GM11168 (cell line): Measurements from ENCODE around the gene PDIA5.

ENCODE experiments used
- in situ Hi-C: fragments of 300-500 bp; cut with MboI; formaldehyde crosslinking; loops from one replicate; pipeline ENCODE4 v1.12.0; 2022; ENCODE audit warnings: low sequenced_read_pairs; ENCODE audit not compliant: unreplicated experiment

Gene PDIA5

DNA sequence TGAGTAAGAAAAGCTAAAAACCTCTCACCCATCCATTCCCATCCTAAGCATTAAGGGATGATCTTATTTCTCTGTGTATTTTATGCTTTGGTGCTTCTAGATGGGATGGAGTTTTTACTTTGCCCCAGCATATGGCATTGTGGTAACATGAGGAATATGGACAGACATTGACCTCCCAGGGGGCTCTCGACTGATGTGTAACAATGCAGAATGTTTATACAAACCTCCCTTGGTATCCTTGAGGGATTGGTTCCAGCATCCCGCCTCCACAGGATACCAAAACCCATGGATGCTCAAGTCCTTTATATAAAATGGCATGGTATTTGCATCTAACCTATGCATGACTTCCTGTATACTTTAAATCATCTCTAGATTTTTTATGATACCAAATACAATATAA is 21.6 kb downstream of the PDIA5 start:
- in situ Hi-C loops: no loop called here

GRCh38 chr3:123089611-123090331 is 22.9 kb downstream of the PDIA5 start:
- in situ Hi-C loops: no loop called here

GRCh38 chr3:123090728-123091531 is 24.1 kb downstream of the PDIA5 start:
- in situ Hi-C loops: no loop called here

DNA sequence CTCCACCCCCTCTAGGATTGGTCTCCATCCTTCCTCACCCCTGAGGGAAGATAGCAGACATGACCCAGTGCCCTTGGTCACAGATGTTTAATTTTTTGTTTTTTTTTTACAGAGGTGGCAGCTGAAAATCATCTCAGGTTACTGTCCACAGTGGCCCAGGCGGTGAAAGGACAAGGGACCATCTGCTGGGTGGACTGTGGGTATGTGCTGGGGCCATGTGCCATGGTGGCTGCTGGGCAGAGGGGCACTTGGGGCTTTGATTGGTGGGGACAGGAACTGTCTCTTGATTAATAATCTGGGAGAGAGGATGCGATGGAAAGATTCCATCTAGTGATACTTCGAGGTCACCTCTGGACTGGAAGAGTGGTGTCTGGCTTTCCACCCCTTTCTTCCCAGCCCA is 25.4 kb downstream of the PDIA5 start:
- in situ Hi-C loops: no loop called here

DNA sequence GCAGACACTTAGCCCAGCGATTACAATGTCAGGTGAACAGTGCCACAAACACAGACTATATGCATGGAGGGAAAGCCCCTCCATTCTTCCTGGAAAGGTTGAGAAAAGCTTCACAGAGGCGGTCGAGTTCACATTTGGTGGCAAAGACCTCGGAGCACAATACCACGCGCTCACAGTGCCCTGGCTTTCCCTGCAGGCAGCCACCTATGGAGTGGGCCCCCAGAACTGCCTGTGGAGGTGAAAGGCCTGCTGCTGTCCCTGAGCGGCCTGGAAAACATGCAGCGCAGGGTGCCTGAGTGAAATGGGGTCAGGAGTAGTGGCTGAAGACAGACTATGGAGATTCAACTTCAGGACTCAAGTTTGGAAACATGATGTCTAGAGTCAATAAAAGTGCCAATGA is 26.9 kb downstream of the PDIA5 start:
- in situ Hi-C loops: no loop called here

DNA sequence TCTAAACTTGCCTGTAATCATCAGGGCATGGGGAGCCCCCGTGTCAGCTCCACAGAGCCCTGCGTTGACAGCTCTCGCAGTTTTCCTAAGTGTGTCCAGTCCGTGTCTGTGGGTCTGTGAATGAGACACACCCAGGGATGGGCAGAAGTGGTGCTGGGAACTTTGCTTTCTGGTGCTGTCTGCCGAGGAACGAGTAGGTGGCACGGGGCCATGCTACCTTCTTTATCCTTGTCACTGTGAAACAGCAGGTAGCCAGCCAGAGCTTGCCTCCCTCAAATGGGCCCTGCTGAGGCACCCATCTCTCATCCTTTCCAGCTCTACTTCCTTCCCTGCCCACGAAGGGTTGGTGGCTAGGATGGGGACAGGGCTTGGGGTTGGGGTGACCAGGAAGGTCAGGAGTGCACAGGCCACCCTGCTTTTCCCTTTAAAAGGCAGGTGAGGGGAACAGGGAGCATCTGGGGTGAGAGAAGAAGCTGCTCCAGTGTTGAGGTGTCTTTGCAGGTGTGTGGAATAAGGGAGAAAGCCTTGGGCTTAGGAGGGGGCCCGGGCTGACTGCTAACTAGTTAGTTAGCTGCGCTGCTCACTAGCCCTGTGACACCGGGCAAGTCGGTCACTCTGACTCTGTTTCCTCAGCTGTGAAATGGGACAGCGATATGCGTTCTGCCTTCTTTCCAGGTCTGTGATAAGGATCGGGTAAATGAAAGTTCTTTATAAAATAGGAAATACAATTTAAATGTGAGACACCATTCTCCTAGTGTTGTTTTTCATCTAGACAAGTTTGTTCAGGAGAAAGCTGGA is 27.9 kb downstream of the PDIA5 start:
- in situ Hi-C loops: no loop called here

- in situ Hi-C loops: no loop called here
Measured at GRCh38 chr3:123096126-123096525, 29.3 kb downstream of the PDIA5 start.

GRCh38 chr3:123096731-123097130 is 29.9 kb downstream of the PDIA5 start:
- in situ Hi-C loops: no loop called here

- in situ Hi-C loops: no loop called here
Measured at GRCh38 chr3:123098426-123099330, 31.9 kb downstream of the PDIA5 start.

DNA sequence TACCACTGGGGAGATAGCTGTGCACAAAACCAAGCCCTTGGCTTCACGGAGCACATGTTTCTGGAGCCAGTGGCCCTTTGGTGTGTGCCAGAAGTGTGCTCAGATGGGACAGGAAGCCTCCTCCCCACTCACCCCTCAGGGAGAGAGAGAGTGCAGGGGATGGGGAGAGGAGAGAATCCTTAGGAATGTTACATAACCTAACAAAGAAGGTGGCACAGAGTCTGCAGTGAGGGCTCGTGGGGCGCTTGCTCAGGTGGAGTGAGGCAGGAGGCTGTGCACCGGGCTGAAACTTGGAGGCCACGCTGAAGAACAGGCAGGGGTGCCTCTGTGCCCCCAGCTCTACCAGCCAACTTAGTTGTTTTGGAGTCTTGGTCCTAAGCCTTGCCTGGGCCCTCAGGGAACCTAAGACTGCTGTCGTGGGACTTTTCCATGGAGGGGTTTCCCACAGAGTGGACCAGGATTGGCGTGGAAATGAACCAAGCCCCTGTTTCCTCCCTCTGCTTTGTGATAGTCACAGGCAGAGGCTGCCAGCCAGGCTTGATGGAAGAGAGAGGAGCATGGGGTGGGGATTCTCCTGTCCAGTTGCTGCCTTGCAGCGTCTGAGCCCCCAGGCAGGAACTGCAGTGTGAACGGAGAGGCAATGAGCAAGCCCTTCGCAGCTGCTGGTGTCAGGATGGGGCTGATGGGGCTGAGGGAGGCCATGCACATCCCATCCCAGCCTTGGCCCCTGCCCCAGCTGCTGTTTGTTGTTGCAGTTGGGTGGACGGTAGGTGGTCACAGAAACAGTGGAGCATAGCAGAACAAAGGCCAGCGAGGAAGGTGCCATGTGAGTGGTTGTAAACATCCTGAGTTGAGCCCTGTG is 32.7 kb downstream of the PDIA5 start:
- in situ Hi-C loops: no loop called here

DNA sequence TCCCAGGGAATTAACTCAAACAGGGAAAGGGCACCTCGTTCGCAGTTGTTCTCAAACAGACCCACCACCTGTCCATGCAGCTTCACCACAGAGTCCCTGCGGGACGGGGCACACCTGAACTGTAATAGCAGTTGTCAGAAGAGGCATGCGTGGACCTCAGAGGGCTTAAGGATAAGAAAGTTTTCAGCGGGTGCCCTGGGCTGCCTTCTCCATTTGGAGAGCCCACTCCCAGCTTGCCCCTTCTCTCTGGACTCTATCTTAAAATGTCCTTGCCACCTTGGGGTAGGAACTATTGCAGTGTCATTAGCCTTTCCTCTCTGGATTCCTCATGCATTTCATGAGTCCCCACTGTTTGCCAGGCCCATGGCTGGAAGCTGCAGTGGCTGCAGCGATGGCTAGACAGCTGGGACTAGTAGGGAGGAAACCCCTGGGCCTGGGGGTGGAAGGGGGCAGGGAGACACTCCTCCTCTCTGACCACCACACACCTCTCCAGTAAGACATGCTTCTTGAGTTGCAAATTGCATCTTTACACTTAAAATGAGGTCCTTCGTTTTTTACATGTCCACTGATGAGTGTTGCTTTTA is 33.5 kb downstream of the PDIA5 start:
- in situ Hi-C loops: no loop called here

- in situ Hi-C loops: no loop called here
Measured at GRCh38 chr3:123102249-123102648, 35.4 kb downstream of the PDIA5 start.

DNA sequence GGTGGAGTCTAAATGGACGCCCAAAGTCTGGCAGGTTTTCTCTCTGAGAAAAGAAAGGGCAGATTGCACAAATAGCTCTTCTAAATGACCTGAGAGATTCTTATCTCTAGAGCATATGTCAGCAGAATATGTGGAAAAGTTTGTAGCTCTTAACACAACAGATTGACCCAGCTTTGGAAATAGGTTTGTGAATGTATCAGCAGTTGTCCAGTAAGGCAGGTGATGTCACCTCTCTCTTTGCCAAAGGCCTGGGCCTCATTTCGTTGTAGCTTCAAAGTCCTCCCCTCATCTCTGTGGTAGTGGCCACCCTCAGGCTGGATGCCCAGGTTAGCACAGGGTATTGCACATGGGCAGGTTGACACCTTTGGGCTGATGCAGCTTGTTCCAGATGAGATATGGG is 36.0 kb downstream of the PDIA5 start:
- in situ Hi-C loops: no loop called here

DNA sequence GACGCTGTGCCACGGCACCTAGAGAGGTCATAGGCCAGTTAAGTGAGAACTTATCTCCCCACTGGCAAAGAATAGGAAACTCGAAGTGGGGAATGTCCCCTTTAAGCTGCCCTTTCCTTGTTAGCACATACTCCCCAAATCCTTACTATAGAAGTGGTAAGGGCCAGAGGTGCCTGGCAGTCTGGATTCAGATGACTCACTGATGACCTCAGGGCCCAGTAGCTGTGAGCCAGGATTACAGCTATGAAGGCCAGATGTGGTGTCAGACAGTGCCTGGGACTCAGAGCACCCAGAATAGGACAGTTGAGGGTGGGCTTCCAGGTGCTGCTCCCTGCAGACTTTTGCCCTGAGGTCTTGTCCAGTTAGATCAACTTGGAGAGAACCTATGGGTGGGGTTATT is 37.7 kb downstream of the PDIA5 start:
- in situ Hi-C loops: no loop called here

GRCh38 chr3:123105201-123106189 is 38.7 kb downstream of the PDIA5 start:
- in situ Hi-C loops: no loop called here

- in situ Hi-C loops: no loop called here
Measured at GRCh38 chr3:123110282-123110975, 43.6 kb downstream of the PDIA5 start.
